ENCODE measurements around the gene SLC25A28. TPM values are rescaled to one million over a fixed set of nuclear protein-coding genes. Genes with fewer than 3 reads are reported as not detected.

SLC25A28 gene
- polyA plus RNA-seq, 4 donors, result 37.5 to 48.6 (median 42.6) TPM

DNA sequence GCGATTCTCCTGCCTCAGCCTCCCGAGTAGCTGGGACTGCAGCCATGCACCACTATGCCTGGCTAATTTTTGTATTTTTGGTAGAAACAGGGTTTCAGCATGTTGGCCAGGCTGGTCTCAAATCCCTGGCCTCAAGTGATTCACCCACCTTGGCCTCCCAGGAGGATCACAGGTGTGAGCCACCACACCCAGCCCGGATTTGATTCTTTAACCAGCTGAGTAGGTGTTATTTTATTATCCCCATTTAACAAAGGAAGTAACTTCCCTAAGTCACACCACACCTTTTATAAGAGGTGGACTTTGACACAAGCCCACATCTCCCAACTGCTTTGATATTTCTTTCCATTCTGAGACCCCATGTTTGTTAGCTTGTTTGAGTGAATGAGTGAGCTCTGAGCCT lies 25.0 kb downstream of the SLC25A28 start:
- no peak for DNase-seq (ENCODE audit: low read depth in 4 of 4, low spot score in 3 of 4)

DNA sequence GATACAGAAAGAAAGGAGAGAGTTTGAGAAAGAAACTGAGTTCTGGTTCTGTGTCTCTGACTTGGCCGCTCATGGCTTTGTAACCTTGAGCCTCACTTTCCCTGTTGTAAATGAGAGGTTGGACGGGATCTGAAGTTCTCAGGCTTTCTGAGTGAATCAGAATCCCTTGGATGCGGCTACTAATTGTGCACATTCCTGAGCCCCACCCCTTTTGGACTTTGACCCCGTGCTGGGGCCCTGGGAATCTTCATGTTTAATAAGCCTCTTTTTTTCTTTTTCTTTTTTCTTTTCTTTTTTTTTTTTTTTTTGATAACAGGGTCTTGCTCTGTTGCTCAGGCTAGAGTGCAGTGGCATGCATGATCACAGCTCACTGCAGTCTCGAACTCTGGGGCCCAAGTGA lies 26.9 kb downstream of the SLC25A28 start:
- DNase-seq (ENCODE audit: low read depth in 4 of 4, low spot score in 3 of 4), result no peak

DNA sequence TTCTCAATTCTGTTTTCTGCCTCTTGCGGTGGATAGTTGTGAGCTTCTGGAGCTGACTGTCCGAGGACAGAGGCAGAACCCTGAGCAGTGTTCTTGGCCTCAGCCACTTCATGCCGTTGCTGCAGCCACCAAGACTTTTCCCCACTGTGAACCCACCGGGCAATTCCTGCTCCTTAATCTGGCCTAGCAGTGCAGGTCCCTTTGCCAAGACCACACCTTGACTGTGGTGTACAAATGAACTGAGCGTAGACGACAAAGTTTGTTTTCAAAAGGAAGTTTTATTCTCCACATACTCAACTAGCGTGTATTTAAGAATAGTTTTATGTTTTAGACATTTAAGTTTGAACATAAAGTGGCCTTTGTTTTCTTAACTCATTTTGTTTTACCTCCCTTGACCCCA lies 29.4 kb downstream of the SLC25A28 start:
- no peak for DNase-seq (ENCODE audit: low read depth in 4 of 4, low spot score in 3 of 4)

DNA sequence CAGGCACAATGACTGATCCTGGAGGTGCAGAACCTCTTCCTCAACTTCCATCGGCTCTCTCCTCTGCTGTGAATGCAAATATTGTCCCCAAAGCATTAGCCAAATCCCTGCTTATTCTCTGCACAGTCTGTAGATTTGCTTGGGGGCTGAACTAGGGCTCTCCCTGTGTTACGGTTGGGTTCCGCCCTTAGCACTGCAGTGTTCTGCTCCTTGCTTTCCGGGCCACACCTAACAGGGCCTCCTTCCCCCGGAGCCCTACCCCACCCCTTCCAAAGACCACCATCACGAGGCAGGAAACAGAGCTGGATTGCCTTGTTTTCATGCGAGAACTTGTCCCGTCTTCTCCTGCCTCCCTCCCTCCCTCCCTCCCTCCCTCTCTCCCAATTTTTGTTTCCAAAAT lies 36.6 kb downstream of the SLC25A28 start:
- DNase-seq (ENCODE audit: low read depth in 4 of 4, low spot score in 3 of 4), result no peak

DNA sequence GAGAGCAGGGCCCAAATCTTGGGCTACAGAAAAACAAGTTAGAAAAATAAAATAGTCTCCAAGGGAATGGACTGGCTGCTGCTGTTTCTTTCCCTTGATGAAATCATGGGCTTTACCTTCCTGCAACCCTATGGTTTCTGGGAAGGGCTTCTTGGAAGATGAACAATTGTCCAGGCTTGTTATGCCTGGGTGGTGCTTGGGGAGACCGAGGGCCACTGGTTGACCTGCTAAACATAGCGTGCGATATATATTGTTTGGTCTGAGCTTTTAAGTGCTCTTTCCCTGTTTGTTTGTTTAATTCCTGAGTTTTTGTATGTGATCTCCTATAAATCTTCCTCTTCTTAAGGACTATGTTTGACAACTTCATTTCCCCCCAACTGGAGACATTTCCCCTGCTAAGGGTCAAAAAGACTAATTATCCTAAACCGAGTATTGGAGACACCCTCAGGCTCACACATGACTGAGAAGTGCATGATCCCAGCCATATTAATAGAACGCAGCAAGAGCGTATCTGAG lies 37.9 kb downstream of the SLC25A28 start:
- no peak for DNase-seq (ENCODE audit: low read depth in 4 of 4, low spot score in 3 of 4)

DNA sequence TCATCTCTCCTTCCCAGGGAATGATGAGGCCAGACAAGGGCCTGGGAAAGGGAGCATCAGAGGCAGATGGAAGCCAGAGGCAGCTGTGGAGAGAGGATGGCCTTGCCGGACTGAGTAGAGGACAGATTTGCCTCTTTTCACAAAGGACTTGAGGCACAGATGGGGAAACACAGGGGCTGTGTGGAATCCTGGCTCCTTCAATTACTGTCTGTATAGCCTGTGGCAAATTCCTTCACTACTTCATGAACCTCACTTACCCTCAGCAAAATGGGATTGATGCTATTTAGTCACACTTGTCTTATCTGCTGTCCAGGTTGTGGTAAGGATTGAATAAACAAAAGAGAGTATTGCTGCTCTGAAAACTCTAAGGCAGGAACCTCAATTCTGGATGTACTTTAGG lies 40.3 kb downstream of the SLC25A28 start:
- no peak for DNase-seq (ENCODE audit: low read depth in 4 of 4, low spot score in 3 of 4)

DNA sequence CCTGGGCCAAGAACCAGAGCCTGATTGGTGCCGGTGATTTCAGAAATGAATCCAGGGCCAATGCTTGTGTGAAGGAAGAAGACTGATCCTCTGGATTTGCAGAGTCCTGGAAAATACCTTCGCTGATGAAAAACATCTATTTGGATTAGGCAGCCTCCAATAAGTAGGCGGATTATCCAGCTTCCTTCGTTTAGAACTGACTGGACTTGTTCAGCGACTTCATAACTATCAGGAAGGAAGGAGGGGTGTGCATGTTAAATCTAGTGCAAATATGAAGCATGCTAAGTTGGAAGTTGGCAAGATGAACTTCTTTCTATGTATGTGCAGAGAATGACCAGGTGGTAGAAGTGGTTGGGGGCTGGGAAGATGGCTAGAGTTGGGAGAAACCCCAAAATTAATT lies 46.4 kb downstream of the SLC25A28 start:
- no peak for DNase-seq (ENCODE audit: low read depth in 4 of 4, low spot score in 3 of 4)

DNA sequence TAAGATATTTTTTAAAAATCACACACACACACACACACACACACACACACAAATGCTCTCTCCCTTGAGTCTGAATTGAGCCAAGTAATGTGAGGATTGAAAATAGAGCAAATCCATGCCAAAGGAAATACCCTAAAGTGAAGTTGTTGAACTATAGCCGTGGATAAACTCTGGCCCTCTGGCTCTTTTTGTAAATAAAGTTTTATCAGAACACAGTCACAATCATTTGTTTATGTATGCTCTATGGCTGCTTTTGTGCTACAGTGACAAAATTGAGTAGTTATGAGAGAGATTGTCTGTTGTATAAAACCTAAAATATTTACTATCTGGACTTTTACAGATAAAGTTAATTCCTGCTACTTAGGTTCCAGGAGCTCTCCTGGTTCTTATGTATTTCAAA lies 48.4 kb downstream of the SLC25A28 start:
- DNase-seq (ENCODE audit: low read depth in 4 of 4, low spot score in 3 of 4), result no peak

DNA sequence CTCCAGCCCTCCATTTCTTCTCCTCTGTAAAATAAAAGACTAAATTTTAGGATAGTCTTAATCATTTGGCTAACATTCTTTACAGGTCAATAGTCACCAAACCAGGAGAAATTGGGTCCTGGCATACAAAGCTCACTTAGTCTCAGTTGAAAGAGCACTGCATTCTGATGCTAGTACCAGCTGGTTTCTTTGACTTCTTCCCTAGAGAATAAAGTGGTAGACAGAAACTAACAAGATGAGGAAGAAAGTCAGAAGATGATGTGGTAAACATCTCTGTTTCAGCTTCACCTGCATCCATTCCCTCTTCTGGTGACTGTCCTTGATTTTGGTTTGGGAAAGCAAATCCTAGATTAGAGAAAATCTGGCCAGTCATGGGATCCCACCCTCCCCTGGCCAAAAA lies 50.3 kb downstream of the SLC25A28 start:
- DNase-seq (ENCODE audit: low read depth in 4 of 4, low spot score in 3 of 4), result no peak

DNA sequence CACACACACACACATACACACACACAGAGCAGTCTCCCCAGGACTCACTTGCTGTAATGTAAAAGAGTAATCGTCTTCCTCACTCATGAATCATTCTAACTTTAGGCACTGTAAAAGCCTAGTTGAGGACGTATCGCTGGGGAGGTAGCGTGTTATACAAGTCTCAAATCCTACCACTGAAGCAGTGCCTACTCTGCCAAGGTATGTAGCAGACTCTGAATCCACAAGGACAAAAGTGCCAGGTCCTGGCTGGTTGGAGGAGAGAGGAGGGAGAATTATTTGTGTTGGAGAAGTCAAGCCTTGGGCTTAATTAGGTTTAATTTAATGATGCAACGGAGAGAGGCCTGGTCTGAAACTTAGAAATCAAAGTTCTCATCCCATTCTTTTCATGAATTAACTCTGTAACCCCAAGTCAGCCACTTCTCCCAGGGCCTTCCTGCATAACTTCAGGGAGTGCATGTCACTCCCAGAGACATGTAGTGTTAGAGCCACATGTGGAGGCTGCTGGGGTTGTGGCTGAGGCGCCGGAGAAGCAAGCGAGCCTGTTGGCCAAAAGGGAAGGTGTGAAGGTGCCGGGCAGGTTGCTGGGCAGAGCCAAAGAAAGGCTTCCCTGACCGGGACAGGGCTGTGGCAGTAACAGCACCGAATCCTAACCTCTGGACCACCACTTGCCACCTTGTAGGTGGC lies 50.8 kb downstream of the SLC25A28 start:
- no peak for DNase-seq (ENCODE audit: low read depth in 4 of 4, low spot score in 3 of 4)

DNA sequence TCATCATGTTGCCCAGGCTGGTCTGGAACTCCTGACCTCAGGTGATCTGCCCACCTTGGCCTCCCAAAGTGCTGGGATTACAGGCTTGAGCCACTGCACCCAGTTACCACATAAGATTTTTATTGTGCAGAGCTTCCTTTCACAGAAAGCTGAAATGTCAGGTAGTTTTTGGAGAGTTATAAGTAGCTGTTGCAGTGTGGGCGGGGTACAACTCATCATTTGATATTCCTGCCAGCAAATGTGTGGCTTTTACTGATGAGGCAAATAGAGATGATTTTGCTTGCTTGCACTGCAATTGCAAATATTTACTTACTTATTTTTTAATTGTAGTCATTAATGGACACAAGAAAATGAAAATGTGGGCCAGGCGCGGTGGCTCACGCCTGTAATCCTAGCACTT lies 55.1 kb downstream of the SLC25A28 start:
- DNase-seq (ENCODE audit: low read depth in 4 of 4, low spot score in 3 of 4), result no peak

DNA sequence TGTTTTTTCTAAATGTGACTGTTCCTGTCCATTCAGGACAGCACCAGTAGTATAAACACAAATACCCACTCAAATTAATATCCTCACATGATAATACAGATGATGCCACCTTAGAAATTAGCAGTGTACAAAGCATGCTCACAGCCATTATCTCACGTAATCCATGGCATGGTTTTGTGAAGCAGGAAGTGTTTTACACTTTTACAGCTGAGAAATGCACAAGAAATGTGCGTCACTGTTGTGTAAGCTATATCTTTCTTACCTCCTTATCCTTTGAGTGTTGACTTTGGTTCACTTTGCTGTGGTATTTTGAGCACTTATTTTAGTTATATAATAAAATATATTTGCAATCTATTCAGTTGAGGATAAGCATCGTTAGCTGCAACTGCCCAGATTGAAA lies 55.9 kb downstream of the SLC25A28 start:
- DNase-seq (ENCODE audit: low read depth in 4 of 4, low spot score in 3 of 4), result no peak

DNA sequence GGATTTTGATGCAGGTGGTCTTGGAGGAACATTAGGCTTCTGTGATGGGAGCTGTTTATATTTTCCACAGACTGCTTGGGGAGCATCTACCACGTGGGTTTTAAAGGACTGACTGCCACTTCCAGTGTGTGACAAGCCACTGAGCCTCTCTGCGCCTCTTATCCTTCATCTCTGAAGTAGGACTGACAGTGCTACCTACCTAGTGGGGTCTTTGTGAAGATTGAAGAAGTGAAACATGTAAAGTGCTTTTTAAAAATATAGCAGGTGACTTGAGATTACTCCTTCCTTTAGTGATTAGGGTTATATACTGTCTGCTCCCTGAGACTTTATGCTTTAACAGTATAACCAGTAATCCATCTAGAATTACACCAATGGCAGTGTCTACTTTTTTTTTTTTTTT lies 57.6 kb downstream of the SLC25A28 start:
- no peak for DNase-seq (ENCODE audit: low read depth in 4 of 4, low spot score in 3 of 4)

Other genes with a start within 250 kb of the SLC25A28 start
- gene GOT1, start 189.8 kb downstream of the SLC25A28 start, polyA plus RNA-seq (ENCODE audit: insufficient read length in 4 of 4), result 10 to 100 TPM; 25.8 to 93.4 (median 82.7) TPM
- gene NKX2-3, start 87.5 kb downstream of the SLC25A28 start, polyA plus RNA-seq (ENCODE audit: insufficient read length in 4 of 4), result not detected
- gene ENTPD7, start 39.1 kb upstream of the SLC25A28 start, polyA plus RNA-seq (ENCODE audit: insufficient read length in 4 of 4), result 10 to 100 TPM; 12.2 to 22.7 (median 21.2) TPM
- 10 to 100 TPM; 35.6 to 61.9 (median 50.7) TPM for gene COX15, start 111.7 kb upstream of the SLC25A28 start, polyA plus RNA-seq (ENCODE audit: insufficient read length in 4 of 4)
- gene CUTC, start 111.8 kb upstream of the SLC25A28 start, polyA plus RNA-seq (ENCODE audit: insufficient read length in 4 of 4), result 10 to 100 TPM; 18.3 to 27.7 (median 24.7) TPM
- 10 to 100 TPM in 2 of 4 donors, 1 to 10 TPM in 1, under 1 TPM in 1; 1.00 to 12.9 (median 8.0) TPM for gene ABCC2, start 162.2 kb upstream of the SLC25A28 start, polyA plus RNA-seq (ENCODE audit: insufficient read length in 4 of 4)